ENCODE results near the gene TMEM74B.

GRCh38 chr20:1169224-1169623, 15.6 kb downstream of the TMEM74B start:
- TF ChIP-seq CTCF (conservative IDR thresholded peaks at IDR 0.05; ENCODE audit: low read depth, low read length) = no peak
- no peak for TF ChIP-seq EZH2phosphoT487 (IDR thresholded peaks at IDR 0.05; ENCODE audit: borderline replicate concordance, low read length)

All from PC-3 (cell line).